Hematopoietic multipotent progenitor cell treated with erythropoietin and hydrocortisone succinate and interleukin-3 and kit ligand, for 8 days (in vitro differentiated cells): ENCODE measurements around the gene JCHAIN.
"Not testable (repeated sequence)": the region's sequence is repeated elsewhere in the genome, so short reads cannot be mapped to it uniquely, and the experiment has no call there.

ENCODE experiments used
- DNase-seq: peaks from one replicate; pipeline ENCODE4 v3.0.0-alpha.2; 2015

JCHAIN gene

DNA sequence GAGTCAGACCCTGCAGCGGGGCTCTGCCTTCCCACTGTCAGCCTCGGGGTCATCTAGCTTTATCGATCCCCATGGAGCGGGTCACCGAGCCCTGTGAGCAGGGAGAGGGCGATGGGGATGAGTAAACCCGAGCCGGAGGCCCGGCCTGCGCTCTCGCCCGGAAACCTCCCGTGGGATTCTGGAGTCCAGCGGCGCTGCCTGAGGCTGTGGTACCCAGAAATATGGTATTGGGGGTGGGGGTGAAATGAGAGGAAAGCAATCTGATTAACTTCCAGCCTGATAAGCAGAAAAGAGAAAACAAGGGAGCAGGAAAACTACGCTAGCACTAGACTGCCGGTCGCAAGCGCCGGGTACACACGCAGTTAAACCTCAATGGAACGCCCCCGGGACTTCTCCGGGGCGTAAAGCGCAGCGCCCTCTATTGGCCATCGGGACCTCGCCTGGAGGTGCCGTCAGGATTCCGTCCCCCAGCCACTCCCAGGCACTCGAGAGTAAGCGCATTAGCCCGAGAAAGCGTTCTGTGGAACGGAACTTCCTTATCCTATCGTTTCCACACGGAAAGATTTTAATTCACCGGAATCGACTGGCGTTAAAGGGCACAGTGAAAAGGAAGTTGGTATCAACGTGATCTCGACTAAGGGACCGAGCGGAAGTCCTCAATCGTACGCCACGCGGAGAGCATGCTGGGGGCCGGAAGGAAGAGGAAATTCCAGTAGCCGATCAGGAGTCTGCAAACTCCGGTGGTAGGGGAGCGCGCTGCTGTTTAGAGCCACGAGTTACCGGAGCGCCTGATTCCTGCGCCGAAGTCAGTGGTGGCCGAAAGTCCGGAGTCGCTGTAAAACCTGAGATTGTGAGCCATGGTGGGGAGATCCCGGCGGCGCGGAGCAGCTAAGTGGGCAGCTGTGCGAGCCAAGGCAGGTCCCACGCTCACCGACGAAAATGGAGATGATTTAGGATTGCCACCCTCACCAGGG, 21.8 kb upstream of the JCHAIN start, which contains the start of gene UTP3:
TSS of gene UTP3 (plus strand) at position 712 of the 974 bp plus-strand sequence. CDS start at position 858, 146 bp downstream.
- peak; percentile 98 for DNase-seq

DNA sequence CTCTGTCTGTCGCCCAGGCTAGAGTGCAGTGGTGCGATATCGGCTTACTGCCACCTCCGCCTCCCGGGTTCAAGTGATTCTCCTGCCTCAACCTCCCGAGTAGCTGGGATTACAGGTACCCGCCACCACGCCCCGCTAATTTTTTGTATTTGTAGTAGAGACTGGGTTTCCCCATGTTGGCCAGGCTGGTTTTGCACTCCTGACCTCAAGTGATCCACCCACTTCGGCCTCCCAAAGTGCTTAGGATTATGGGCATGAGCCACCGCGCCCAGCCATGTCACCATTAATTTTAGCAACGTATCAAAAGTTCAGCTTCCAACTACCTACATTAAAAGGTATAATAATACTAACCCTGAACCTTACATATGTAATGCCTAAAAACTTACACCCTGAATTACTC, 21.1 kb upstream of the JCHAIN start:
- no peak for DNase-seq

DNA sequence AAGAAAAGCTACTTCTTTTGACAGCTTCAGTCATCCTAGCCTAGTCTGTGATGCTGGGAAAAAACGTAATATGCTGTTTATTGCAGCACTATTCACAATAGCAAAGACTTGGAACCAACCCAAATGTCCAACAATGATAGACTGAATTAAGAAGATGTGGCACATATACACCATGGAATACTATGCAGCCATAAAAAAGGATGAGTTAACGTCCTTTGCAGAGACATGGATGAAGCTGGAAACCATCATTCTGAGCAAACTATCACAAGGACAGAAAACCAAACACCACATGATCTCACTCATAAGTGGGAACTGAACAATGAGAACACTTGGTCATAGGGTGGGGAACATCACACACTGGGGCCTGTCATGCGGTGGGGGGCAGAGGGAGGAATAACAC, 15.8 kb upstream of the JCHAIN start:
- not testable (repeated sequence) for DNase-seq

DNA sequence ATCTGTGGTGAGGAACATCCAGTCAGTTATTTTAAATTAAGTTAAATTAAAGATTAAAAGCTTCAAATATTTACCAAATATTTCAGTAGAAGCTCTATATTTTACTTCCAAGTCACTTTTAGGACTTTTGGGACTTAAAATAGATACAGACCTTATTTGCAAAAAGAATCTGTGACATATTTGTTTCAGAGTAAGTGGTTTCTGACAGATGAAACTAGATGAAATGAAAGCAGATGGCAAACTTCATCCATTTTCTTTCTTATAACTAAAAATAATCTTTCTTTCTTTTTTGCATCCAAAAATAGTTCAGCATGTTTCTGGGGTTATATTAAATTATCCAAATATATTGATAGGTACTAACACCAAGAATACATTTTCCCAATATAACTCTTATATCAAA, 15.4 kb upstream of the JCHAIN start:
- DNase-seq, result no peak

DNA sequence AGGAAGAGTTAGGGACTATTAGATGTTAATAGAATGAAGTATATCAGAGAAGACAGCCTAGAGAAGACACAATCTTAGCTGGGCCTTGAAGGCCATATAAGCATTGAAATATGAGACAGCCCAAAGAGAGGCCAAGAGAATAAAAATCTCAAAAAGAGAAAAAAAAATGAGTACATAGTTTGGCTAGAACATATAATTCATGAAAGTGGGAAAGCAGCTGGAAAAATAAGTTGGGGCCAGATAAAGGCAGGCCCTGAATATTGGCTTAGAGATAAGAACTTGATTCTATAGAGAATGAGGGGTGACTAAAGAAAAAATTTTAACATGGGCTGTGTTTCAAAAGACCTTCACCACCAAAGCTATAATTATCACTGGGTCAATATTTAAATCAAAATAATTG, 14.6 kb upstream of the JCHAIN start:
- peak; percentile 32 for DNase-seq

DNA sequence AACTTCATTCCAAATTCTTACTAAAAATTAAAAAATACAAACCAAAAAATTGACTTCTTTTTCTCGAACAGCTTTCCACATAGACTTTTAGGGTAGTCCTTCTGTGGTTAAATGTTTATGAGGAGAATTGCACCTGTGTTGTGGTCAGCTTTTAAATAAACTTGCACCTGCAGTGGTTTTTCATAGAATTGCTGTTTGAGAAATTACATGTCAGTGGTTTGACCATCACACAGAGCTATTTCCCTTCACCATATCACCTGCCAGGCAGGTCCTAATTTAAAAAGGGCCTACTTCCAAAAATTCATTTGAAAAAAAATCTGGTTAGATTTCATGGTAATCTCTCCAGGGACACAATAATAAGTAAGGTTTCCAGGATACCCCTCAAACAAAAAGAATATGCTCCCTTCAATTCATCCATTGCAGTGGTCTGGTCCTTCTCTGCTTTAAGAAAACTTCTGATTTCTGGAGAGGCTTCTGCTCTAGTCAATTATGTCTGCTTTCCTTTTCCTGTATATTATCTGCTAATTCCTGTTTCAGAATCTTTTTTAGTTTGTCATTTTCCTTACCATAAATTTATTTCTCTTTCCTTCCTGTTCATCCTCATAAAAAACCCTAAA, 12.2 kb upstream of the JCHAIN start:
- DNase-seq, result no peak

DNA sequence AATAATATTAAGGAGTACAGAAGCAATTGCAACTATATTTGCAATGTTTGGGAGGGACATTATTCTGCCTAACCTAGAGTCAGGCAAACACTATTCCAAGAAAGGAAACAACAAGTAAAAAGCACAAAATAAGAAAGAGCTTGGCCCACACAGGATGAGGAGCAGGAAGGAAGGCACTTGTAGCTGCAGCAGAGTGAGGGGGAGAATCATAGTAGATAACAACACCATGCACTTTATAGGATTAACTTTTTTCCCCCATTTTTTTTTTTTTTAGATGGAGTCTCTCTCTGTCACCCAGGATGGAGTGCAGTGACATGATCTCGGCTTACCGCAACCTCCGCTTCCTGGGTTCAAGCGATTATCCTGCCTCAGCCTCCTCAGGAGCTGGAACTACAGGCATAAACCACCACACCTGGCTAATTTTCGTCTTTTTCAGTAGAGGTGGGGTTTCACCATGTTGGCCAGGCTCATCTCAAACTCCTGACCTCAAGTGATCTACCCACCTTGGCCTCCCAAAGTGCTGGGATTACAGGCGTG, 10.3 kb upstream of the JCHAIN start:
- no peak for DNase-seq

DNA sequence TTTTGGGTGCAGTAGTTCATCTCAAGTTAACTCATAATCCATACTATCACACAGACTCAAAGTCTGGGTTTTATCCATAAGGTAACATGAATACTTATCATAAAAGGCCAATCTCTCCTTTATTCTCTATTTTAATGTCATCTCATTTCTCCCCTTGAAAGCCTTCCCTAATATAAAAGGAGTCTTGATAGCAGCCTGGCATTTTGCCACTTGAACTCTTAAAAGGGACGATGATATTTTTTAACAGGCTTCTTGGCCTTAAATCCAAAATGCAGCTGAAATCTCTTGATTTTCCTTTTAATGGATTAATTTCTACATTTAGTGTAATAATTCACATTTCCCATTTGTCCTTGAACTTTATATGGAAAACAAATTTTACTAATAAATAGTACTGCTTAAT, 8.4 kb upstream of the JCHAIN start:
- no peak for DNase-seq

DNA sequence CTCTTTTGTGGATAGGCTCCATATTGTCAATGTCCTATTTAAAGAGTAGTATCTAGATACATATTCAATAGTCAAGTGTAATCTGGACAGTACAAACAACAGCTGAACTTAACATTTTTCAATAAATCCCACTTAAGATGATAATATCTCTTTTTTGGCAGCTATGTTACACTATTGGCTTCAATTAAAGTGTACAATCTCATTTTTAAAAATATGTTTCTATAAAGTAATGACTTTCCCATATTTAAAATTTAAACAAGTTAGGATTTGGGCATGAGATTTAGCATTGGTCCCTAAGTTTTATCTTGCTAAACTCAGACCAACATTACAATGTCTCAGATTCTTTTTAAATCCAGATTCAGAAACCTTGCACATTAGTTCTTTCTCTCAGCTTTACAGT, 7.9 kb upstream of the JCHAIN start:
- DNase-seq, result no peak

DNA sequence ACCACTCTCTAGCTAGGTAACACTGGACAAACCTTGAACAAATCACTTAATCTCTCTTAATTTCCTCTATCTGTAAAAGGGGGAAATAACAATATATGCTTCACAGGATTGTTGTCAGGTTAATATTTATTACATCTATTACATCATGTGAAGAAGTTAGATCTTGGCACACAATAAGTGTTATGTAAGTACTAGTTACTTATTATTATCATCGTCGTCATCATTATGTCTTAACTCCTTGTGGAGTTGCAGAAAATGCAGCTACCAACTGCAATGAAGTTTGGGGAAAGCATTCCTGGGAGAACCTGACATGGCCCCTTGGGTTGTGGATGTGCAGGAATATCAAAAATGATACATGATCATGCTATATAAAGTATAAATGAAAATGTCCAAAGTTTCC, 4.8 kb upstream of the JCHAIN start:
- DNase-seq, result no peak

DNA sequence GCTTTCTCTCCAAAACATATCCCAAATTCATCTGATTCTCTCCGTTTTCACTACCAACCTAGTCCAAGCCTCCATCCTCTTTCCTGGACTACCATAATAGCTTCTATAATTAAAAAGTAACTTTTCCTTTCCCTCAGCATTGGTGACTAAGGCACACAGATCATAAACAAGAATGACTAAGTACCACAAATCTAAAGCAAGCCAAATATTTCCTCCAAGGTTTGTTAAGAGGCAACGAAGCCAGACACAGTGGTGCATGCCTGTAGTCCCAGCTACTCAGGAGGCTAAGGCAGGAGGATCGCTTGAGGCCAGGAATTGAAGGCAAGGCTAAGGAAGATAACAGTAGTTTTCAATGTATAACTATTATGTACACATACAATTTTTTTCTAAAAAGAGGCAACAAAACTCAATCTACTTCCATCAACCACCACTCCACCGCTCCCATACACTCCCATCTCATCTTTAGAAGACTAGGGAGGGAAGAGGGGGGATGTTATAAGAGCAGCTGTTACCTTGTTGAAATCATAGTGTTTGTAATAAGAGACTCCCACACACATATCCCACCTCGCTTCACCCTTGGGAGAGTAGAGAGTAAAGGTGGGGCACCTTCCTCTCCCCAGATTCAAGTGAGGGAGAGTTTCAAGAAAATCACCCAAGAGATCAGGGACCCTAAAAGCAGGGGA, 4.2 kb upstream of the JCHAIN start:
- no peak for DNase-seq

DNA sequence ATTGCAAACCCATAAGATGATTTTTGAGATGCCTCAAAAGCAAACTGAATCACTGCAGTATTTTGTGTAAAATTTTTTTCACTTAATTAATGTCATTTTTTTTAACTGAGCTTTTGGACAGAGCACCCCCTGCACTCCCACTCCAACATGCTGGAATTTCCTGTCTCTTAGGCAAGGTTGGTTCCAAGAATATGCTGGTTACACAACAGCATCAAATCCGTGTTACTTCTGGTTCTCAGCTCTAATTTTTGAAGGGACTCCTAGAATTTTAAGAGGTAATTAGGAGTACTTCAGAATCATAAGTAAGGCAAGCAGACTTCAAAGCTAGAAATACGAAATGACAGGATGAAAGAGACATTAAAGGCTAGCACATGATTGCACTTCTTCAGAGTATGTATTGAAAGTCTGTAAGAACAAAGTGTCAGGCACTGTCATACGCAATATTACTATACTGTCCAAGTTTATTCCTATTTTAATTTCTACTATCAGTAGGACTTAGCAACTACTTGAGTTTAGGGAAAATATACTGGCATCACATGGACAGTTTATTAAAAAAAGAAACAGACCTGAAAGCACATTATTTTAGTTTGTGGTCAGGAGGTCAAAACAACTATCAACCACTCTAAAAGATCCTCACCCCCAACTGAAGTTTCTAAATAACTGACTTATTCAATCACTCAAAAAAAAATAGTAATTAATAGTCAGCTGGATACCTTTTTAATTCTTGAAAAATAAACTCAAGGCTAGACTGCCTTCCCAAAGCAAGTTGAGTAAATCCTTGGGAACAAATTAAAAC, 1.6 kb upstream of the JCHAIN start:
- DNase-seq, result no peak

DNA sequence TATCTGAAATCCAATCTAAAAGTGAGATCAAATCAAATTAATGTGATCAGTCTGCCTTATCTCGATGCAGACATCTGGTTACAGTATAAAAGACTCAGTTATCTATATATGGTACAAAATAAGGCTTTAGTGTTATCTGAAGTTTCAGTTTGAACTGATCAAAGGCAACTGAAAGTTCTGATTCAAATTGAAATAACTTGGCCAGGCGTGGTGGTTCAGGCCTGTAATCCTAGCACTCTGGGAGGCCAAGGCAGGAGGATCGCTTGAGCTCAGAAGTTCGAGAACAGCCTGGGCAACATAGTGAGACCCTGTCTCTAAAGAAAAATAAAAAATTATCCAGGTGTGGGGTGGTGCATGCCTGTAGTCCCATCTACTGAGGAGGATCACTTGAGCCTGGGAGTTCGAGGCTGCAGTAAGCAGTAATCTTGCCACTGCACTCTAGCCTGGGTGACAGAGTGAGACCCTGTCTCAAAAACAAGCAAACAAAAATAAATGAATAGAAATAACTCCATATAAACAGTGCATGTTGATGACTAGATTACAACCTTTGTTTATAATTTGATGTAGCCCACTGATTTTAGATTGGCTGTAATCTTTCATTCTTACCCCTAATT, 4.9 kb downstream of the JCHAIN start:
- not testable (repeated sequence) for DNase-seq

DNA sequence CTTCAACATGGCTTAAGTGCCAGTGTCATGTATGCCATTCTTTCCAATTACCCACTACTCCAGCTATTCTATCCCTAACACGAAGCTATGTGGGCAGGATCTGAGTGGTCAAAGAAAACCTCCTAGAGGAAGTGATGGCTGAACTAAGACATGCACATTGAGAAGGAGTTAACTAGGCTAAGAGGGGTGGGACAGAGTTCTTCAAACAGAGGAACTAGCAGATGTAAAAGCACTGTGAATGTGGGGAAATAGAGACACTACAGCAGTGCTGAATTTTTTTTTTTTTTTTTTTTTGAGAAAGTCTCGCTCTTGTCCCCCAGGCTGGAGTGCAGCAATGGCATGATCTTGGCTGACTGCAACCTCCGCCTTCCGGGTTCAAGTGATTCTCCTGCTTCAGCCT, 6.2 kb downstream of the JCHAIN start:
- no peak for DNase-seq

DNA sequence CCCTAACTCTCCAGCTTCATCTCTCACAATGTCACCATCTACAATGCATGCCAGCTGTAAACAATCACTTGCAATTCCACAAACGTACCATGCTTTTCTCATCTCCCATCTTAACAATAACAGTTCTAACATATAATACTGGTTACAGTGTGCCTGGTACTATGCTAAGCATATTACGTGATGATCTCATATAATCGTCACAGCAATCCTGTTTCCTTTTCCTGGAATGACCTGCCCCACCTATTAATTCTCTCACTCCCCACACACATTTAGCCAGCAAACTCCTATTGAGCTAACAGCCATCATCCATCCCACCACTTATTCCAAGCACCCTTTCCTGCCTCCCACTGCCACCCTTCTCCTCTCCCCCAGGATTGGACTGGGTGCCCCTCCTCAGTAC, 7.9 kb downstream of the JCHAIN start:
- no peak for DNase-seq

DNA sequence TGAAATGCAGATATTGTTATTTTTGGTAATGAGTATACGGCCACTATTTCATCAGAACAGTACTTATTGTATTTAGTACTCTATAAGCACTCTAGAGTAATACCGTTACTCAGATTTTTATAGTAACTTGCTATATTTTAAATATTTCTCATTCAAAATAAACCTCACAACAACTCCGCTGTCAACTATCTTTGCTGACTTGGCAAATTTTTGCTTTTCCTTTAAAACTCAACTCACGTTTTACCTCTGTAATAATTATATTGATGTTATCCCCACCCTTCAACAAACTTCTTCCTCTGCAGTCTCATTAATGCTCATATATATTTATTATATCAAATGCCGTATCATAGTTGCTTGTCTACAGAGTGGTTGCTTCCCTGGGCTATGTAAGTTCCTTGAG, 9.0 kb downstream of the JCHAIN start:
- no peak for DNase-seq

DNA sequence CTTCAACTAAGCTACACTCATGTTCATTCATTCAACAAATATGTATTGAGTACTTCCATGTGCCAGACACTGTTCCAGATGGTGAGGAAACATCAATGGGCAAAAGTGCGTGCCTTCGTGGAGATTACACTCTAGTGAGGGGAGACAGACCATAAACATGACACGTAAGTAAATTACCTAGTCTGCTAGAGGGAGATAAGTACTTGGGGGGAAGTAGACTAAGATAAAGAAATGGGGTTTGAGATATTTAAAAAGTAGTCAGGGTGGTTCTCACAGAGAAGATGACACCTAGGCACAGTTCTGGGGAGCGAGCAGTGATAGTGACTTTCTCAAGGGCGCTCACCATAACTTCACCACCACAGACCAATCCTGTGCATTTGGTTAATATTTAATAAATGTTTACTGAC, 11.7 kb downstream of the JCHAIN start:
- DNase-seq, result peak; percentile 91

DNA sequence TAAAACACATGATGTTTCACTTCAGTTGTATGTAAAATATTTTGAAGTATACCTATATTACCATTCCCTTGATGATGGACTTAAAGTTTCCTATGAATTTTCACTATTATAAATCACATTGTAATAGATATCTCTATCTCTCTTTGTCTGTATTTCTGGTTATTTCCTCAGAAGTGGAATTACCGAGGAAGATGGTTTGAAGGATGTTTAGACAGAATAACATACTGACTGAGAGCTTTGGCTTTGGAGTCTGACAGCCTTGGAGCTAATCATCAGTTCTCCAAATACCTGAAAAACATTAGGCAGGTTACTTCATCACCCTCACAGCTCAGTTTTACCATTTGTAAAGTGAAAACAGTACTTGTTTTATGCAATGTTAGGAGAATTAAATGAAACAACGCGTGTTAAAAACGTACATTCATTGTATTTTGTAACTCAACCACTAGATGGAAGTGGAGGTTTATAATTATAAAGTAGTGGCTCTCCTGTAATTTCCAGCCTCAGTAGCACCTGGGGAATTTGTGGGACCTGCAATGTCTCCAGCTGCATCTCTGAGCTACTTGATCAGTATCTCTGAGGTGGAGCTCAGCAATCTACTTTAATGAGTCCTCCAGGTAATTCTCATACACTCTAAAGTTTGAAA, 14.3 kb downstream of the JCHAIN start:
- peak; percentile 61 for DNase-seq

DNA sequence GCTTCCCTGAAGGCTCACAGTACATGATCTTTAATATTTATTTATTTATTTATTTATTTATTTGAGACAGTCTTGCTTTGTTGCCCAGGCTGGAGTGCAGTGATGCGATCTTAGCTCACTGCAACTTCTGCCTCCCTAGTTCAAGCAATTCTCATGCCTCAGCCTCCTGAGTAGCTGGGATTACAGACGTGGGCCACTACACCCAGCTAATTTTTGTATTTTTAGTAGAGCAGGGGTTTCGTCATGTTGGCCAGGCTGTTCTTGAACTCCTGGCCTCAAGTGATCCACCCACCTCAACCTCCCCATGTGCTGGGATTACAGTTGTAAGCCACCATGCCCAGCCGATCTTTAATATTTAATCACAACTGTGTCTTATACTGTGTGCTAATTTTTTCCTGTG, 15.6 kb downstream of the JCHAIN start:
- not testable (repeated sequence) for DNase-seq

DNA sequence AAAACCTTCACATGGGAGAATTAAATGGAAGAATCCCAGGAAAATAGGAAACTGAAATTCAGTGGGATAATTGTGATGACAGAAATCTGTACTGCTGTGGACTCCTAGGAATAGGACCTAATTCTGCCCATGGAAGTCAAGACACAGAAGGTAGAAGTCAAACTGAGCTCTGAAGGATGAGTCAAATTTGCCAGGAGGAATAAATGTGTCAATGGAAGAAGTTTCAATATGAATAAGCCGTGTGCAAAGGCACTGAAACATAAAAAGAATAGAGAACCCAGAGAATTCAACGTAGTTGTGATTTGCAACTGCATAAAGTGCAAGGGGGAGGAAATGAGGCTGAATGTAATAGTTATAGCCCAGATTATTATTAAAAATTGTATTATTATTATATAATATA, 26.1 kb downstream of the JCHAIN start:
- no peak for DNase-seq

DNA sequence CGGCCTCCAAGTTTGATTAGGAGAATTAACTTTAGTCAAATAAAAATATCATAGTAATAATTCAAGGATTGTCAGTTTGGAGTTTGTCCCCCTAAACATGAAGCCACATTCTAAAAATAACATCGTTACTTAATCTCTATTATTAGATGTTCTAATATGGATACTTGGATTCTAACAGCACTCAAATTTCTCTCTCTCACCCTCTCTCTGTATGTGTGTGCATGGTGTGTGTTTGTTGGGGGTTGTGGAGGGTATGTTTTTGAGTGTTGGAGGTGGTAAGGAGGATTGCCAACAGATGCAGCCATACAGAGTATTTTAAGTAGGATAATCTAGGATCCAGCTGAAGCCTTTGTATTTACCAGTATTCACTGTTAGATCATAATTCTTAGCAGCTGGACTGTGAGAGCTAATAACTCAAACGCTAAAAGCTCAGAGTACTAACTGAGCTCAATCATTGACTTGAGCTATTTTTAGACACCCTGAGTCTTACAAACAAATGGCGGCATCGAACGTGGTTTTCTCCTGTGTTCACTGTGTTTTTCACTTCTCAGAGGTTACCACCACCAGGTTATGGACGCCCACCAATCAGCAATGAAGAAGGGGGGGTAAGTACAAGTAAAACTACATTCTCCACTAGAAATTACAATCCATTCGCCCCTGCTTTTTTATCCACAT, 28.9 kb downstream of the JCHAIN start:
- DNase-seq, result no peak
